GM18907 (cell line): ENCODE results near the gene SLC7A8.

Experiments used
- ATAC-seq: cut with Tn5 transposase; IDR thresholded peaks from one replicate; pipeline ENCODE4 v1.9.1; 2021; ENCODE audit warnings: mild to moderate bottlenecking, moderate library complexity; ENCODE audit not compliant: unreplicated experiment

The SLC7A8 gene

GRCh38 chr14:23160924-23161522, 22.4 kb downstream of the SLC7A8 start:
- no peak for ATAC-seq

DNA sequence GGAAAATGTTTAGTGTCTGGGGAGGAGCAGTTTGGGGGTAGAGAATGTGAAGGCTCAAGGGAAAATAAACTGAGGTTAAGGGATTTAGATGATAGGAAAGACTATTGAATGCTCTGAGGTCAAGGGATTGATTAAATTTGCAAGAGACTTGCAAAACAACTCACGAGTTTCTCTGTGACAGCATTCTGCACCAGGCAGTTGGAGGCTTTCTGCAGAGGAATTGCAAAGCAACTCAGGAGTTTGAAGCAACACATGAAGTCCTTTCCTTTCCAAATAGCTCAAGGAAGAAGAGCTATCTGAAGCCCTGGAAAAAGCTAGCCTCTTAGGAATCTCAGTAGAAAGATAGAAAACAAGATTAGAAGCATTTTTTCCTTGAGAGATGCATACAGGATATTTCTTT, 23.9 kb downstream of the SLC7A8 start:
- no peak for ATAC-seq

GRCh38 chr14:23158779-23159178, 24.7 kb downstream of the SLC7A8 start:
- no peak for ATAC-seq

DNA sequence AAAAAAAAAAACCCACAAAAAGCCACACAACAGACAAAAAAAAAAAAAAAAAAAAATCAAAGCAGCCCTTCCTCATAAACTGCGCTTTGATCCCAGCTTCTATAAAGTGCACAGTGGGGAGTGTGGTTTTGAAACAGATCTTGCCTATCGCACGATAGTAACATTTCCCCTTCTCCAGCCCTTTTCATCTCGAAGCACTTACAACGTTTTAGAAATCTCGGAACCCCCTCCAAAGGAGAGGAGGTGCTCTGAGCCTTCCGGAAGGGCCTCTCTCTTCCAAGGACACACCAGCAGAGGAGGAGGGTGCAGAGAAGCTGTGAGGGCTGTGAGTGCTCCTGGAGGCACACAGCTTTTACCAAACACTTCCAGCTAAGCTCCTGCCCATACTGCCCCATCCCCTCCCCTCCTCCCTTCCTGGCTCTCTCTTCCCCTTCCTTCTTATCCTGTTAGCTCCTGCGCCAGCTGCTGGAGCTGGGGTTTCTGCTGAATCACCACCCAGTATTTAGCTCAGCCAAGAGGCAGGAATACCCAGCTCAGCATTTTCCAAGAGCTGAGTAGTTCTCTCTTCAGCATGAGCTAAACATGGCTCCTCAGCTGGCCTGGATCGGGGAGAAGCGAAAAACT, 28.4 kb downstream of the SLC7A8 start:
- no peak for ATAC-seq

GRCh38 chr14:23153851-23154796, 29.3 kb downstream of the SLC7A8 start:
- no peak for ATAC-seq

DNA sequence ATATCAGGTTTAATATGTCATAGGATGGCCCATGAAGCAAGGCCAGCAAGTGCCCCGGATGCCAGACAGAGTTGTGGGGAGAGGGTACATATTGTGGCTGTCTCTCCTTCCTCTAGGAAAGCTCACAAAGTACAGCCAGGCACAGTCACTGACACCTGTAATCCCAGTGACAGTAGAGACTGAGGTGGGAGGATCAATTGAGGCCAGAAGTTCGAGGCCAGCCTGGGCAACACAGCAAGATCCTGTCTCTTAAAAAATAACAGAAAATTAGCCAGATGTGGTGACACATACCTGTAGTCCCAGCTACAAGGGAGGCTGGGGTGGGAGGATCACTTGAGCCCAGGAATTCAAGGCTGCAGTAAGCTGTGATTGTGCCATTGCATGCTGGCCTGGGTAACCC, 32.1 kb downstream of the SLC7A8 start:
- no peak for ATAC-seq

- ATAC-seq: no peak
Observed at GRCh38 chr14:23149745-23150144, 33.7 kb downstream of the SLC7A8 start.

GRCh38 chr14:23148591-23149249, 34.7 kb downstream of the SLC7A8 start:
- ATAC-seq: no peak

GRCh38 chr14:23147676-23148075, 35.8 kb downstream of the SLC7A8 start:
- ATAC-seq: no peak

DNA sequence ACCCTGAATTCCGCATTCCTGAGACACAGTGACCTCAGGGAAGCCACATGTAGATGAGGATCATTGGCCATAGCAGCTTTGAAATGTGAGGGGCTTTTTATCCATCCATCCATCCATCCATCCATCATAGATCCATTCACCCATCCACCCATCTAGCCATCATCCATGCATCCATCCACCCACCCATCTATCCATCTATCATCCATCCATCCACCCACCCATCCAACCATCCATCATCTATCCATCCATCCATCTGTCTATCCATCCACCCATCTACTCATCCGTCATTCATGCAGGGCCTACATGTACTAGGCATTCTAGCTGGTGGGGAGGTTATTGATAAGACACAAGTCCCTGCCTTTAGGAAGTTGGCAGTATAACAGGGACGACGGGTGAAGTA, 36.5 kb downstream of the SLC7A8 start:
- ATAC-seq: no peak

- no peak for ATAC-seq
Observed at GRCh38 chr14:23146351-23146910, 37.0 kb downstream of the SLC7A8 start.

- no peak for ATAC-seq
Observed at GRCh38 chr14:23145794-23146350, 37.6 kb downstream of the SLC7A8 start.

GRCh38 chr14:23143911-23144310, 39.5 kb downstream of the SLC7A8 start:
- ATAC-seq: no peak

GRCh38 chr14:23142826-23143225, 40.6 kb downstream of the SLC7A8 start:
- no peak for ATAC-seq

DNA sequence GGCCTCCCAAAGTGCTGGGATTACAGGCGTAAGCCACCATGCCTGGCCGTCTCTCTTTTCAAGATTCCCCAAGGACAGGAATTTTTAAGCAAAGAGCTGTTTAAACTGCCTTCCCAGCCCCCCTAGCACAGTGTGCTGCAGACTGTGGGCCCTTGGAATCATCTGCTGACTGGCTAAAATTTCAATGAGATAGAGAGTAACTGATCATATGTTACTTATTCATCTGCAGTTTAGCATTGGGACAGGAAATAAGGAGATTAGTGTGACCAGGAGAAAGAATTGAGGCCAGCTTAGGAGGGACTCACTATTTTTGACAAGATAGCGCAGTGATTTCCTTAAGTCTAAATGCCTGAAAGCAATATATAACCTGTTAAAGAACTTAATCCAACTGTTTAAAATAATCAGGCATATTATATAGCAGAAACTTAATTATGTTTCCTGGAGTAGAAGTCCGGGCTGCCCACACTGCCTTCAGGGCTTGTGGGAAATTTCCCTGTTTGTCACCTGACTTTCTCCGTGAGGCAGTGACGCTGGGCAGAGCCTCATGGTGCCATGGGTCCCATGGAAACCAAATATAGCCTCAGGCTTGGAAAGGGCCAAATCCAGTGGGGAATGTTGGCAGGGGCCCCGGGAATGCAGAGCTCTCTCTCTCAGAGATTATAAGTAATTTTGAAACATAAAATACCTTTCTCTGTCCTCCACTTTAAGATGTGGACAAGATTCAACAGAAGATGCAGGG, 41.6 kb downstream of the SLC7A8 start:
- ATAC-seq: no peak

DNA sequence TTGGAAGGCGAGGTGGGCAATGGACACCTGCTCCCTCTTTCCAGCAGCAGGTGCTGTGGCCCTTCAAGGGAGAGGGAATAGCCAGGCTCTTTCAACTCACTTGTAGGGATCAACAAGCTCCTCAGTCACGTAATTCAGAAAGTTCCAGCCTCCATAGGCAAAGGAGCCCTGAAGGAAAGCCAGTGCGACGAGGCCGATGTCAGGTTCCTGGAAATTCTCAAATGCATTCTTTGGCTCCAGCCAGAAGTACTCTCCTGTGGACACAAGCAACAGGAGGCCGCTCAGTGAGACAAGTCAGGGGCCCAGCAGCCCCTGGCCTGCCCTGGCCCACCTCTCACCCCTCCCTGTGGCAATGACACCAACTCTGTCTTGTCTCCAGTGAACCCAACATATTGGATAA, 43.1 kb downstream of the SLC7A8 start:
- no peak for ATAC-seq

- ATAC-seq: no peak
Observed at GRCh38 chr14:23139874-23140273, 43.6 kb downstream of the SLC7A8 start.

- no peak for ATAC-seq
Observed at GRCh38 chr14:23137813-23138535, 45.5 kb downstream of the SLC7A8 start.

- ATAC-seq: no peak
Observed at GRCh38 chr14:23137192-23137812, 46.2 kb downstream of the SLC7A8 start.
